Tibial nerve (tissue), 3 donors: Measurements from ENCODE around the gene PAAF1.

Experiments
- POLR2A ChIP-seq, 2 donors: fragments of 450-650 bp; IDR thresholded peaks; one replicate each; pipeline ENCODE4 v1.6.1; 2017; ENCODE audit warnings: antibody characterized with exemption in 2 of 2, mild to moderate bottlenecking in 2 of 2, moderate library complexity in 2 of 2
- TF ChIP-seq, protein P1 (sequence below), 5 experiments: fragments of 200-600 bp in 3 of 5; fragments of 450-650 bp in 2 of 5; sonication (generic) in 3 of 5; IDR thresholded peaks; one replicate each; pipeline ENCODE4 v1.5.1; 2016 to 2019; ENCODE audit warnings: antibody characterized with exemption in 5 of 5, mild to moderate bottlenecking in 3 of 5, moderate library complexity in 2 of 5

DNA sequence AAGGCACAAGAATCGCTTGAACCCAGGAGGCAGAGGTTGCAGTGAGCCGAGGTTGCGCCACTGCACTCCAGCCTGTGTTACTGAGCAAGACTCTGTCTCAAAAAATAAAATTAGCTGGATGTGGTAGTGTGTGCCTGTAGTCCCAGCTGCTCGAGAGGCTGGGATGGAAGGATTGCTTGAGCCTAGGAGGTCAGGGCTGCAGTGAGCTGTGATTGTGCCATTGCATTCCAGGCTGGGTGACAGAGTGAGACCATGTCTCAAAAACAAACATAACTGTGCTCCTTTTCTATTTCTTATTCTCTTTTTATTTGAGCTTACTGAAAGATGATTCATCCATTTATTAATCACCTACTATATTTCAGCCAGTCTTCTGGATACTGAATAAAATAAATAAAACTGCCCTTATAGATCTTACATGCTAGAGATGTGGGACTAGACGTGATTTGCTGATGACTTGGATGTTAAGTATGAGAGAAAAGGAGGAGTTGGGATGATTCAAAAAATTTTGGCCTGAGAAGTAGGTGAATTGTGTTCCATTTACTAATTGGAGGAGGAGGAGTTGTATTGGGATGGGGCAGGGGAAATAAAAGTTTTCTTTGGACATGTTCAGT lies 18.0 kb downstream of the PAAF1 start:
- TF ChIP-seq, protein P1, sequence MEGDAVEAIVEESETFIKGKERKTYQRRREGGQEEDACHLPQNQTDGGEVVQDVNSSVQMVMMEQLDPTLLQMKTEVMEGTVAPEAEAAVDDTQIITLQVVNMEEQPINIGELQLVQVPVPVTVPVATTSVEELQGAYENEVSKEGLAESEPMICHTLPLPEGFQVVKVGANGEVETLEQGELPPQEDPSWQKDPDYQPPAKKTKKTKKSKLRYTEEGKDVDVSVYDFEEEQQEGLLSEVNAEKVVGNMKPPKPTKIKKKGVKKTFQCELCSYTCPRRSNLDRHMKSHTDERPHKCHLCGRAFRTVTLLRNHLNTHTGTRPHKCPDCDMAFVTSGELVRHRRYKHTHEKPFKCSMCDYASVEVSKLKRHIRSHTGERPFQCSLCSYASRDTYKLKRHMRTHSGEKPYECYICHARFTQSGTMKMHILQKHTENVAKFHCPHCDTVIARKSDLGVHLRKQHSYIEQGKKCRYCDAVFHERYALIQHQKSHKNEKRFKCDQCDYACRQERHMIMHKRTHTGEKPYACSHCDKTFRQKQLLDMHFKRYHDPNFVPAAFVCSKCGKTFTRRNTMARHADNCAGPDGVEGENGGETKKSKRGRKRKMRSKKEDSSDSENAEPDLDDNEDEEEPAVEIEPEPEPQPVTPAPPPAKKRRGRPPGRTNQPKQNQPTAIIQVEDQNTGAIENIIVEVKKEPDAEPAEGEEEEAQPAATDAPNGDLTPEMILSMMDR (IDR thresholded peaks at IDR 0.05) = no peak
- TF ChIP-seq POLR2A (IDR thresholded peaks at IDR 0.05) = no peak
